Panc1 (cell line): ENCODE data around the gene ZNF559.

ENCODE experiments used
- POLR2AphosphoS5 ChIP-seq: IDR thresholded peaks from 2 replicates; pipeline ENCODE4 v1.6.1; 2012; ENCODE audit warnings: mild to moderate bottlenecking, low read depth, low read length, moderate library complexity
- REST ChIP-seq, 2 experiments: IDR thresholded peaks; 2 replicates each; pipeline ENCODE4 v1.6.1; 2011 to 2012; ENCODE audit warnings: low read depth in 2 of 2, control low read depth in 1 of 2, low read length in 1 of 2, mild to moderate bottlenecking in 1 of 2, moderate library complexity in 1 of 2; ENCODE audit not compliant: insufficient read depth in 1 of 2
- SIN3A ChIP-seq: IDR thresholded peaks from 2 replicates; pipeline ENCODE4 v1.6.1; 2012; ENCODE audit warnings: low read depth, mild to moderate bottlenecking, low read length, moderate library complexity, borderline replicate concordance; ENCODE audit not compliant: insufficient read depth
- TCF7L2 ChIP-seq: IDR thresholded peaks from 2 replicates; pipeline ENCODE4 v1.6.1; 2011; ENCODE audit warnings: mild to moderate bottlenecking, low read depth, low read length, inconsistent platforms
- TF ChIP-seq, protein P1 (sequence below): fragments of 450-650 bp; IDR thresholded peaks from 2 replicates; pipeline ENCODE4 v1.5.1; 2017; ENCODE audit warnings: mild to moderate bottlenecking

DNA sequence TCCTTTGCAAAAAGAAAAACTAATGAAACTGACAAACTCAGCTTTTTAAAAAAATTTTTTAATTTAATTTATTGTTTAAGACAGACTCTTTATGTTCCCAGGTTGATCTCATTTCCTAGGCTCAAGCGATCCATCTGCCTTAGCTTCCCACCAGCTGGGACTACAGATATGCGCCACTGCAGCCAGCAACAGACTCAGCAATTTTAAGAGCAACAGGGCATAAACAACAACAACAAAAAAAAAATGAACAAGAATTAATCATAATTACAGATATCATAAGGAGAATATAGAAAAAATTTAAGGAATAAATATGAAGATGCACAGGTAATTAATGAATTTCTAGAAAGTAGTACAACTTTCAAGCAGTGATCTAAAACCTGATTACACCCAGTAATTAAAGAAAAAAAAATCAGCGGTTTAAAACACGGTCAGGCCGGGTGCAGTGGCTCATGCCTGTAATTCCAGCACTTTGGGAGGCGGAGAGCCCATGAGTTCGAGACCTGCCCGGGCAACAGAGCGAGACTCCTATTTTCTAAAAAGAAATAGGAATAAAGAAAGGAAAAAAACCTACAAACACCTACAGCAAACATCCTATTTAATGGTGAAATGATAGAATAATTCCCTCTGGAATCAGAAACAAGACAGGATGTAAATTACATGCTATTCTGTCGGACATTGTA is 15.7 kb upstream of the ZNF559 start:
- TF ChIP-seq, protein P1, sequence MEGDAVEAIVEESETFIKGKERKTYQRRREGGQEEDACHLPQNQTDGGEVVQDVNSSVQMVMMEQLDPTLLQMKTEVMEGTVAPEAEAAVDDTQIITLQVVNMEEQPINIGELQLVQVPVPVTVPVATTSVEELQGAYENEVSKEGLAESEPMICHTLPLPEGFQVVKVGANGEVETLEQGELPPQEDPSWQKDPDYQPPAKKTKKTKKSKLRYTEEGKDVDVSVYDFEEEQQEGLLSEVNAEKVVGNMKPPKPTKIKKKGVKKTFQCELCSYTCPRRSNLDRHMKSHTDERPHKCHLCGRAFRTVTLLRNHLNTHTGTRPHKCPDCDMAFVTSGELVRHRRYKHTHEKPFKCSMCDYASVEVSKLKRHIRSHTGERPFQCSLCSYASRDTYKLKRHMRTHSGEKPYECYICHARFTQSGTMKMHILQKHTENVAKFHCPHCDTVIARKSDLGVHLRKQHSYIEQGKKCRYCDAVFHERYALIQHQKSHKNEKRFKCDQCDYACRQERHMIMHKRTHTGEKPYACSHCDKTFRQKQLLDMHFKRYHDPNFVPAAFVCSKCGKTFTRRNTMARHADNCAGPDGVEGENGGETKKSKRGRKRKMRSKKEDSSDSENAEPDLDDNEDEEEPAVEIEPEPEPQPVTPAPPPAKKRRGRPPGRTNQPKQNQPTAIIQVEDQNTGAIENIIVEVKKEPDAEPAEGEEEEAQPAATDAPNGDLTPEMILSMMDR, result no peak
- TF ChIP-seq POLR2AphosphoS5, result no peak
- no peak for TF ChIP-seq SIN3A
- no peak for TF ChIP-seq REST (IDR thresholded peaks at IDR 0.05; ENCODE audit: insufficient read depth in 1 of 2, low read depth in 2 of 2, low read length in 1 of 2)
- TF ChIP-seq TCF7L2, result no peak
